ENCODE data around the gene TIE1. TPM values are rescaled to one million over a fixed set of nuclear protein-coding genes. Genes with fewer than 3 reads are reported as not detected.

TIE1 gene
- total RNA-seq, 1 experiment from 2014 or later = 1.2 TPM

DNA sequence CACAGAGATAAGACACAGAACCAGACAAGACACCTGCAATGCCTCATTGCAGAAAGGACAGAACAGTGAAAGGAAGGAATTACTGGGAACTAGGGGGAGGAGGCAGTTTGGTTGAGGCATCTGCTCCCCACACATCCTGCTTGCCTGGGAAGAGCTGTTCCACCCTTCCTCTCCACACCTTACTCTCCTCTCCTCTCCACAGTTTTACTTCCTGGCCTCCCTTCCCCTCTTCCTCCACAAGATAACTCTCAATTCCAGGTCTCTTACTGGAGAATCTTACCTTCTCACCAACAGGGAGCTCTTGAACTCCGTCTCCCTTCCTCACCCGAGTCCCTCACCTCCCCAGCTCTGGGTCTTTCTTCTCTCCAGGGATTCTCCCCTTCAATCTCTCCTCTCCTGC is 64.9 kb downstream of the TIE1 start:
- Mint-ChIP-seq H3K4me1 (peaks cover 34 to 48% of the 10 kb centered on the region in 2 experiments), H3K36me3 (ENCODE audit: insufficient read depth in 1 of 3, low read depth in 3 of 3) (peaks cover 33 to 46% (median 41%) of the 10 kb centered on the region in 3 experiments), H3K27me3 (ENCODE audit: low read depth) (no peaks in the 10 kb centered on the region), H3K27ac (no peak overlapping the region; a peak in 1 of 7 replicates), H3K4me3 (peak overlapping the region; percentile 74 to 86), H3K9me3 (no peaks in the 10 kb centered on the region)
- H4K20me1 ChIP-seq (ENCODE audit: control insufficient read depth, insufficient read depth, insufficient read length) = no peaks in the 10 kb centered on the region
- H3K79me1 ChIP-seq (ENCODE audit: insufficient read depth, low read depth, low read length, poor library complexity, severe bottlenecking) = peaks cover 4% of the 10 kb centered on the region
- H3K79me2 ChIP-seq (ENCODE audit: insufficient read depth, low read length) = peaks cover 2% of the 10 kb centered on the region; the same call in 1 of the 2 replicates
- H3K9me3 ChIP-seq (ENCODE audit: control insufficient read depth, low read depth, low read length) = no peaks in the 10 kb centered on the region
- no peak overlapping the region for H2BK15ac ChIP-seq (ENCODE audit: low read depth, low read length)
- H2BK120ac ChIP-seq (ENCODE audit: low read depth, low read length, poor library complexity, severe bottlenecking) = no peak overlapping the region
- no peak overlapping the region for H3T11ph ChIP-seq (ENCODE audit: low read length)
- no peak overlapping the region for H3K27ac ChIP-seq (ENCODE audit: insufficient read length, low read depth, low read length)
- no peak overlapping the region for H2AFZ ChIP-seq (ENCODE audit: low read length)
- H3K4me2 ChIP-seq (ENCODE audit: insufficient read depth, insufficient read length, low read length) = peak overlapping the region; percentile 13
- H2BK12ac ChIP-seq (ENCODE audit: insufficient read length, low read depth, low read length) = no peak overlapping the region
- DNase-seq = no peak
- no peaks in the 10 kb centered on the region; the same call in 1 of the 2 replicates for H3K4me1 ChIP-seq (ENCODE audit: insufficient read depth, low read length)
- no CpG with 5 or more reads among the region's 2 CpGs for WGBS (ENCODE audit: extremely low coverage, insufficient read length, low lambda C conversion rate)
- no peaks in the 10 kb centered on the region for H3K27me3 ChIP-seq (ENCODE audit: insufficient read depth, low read length)
- no peak overlapping the region for H4K8ac ChIP-seq (replicated peaks; ENCODE audit: insufficient read length, low read depth, low read length)
- H3K23me2 ChIP-seq (ENCODE audit: insufficient read length, low read depth, low read length, poor library complexity, severe bottlenecking) = peaks cover 15% of the 10 kb centered on the region
- H3K4ac ChIP-seq (ENCODE audit: low read depth, low read length) = no peak overlapping the region
- H3K56ac ChIP-seq (ENCODE audit: insufficient read length, low read depth, low read length) = no peak overlapping the region
- H2BK20ac ChIP-seq (ENCODE audit: low read depth, low read length, poor library complexity, severe bottlenecking) = no peak overlapping the region
- H3K23ac ChIP-seq (ENCODE audit: insufficient read length, low read depth, low read length) = no peak overlapping the region
- H2BK5ac ChIP-seq (ENCODE audit: insufficient read length, low read length) = no peak overlapping the region
- TF ChIP-seq, protein P1, sequence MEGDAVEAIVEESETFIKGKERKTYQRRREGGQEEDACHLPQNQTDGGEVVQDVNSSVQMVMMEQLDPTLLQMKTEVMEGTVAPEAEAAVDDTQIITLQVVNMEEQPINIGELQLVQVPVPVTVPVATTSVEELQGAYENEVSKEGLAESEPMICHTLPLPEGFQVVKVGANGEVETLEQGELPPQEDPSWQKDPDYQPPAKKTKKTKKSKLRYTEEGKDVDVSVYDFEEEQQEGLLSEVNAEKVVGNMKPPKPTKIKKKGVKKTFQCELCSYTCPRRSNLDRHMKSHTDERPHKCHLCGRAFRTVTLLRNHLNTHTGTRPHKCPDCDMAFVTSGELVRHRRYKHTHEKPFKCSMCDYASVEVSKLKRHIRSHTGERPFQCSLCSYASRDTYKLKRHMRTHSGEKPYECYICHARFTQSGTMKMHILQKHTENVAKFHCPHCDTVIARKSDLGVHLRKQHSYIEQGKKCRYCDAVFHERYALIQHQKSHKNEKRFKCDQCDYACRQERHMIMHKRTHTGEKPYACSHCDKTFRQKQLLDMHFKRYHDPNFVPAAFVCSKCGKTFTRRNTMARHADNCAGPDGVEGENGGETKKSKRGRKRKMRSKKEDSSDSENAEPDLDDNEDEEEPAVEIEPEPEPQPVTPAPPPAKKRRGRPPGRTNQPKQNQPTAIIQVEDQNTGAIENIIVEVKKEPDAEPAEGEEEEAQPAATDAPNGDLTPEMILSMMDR (conservative IDR thresholded peaks at IDR 0.05) = no peak
- no peak overlapping the region for H2AK5ac ChIP-seq (ENCODE audit: insufficient read length, low read length)
- no peak overlapping the region for H4K5ac ChIP-seq (ENCODE audit: insufficient read length, low read depth, low read length)
- H3K9ac ChIP-seq (ENCODE audit: extremely low read depth, insufficient read length, low read length) = no peak overlapping the region
- H3K14ac ChIP-seq (ENCODE audit: insufficient read depth, low read length) = no peak overlapping the region
- no peak overlapping the region for H3K18ac ChIP-seq (ENCODE audit: insufficient read length, low read depth, low read length)
- no peak overlapping the region for H4K91ac ChIP-seq (ENCODE audit: insufficient read length, low read depth, low read length)
